ENCODE measurements around the gene DHX9.
A peak's percentile ranks its signal among the peaks of the same experiment; 100 is the strongest.

The DHX9 gene

GRCh38 chr1:182841368-182841988, 2.3 kb downstream of the DHX9 start:
- DNase-seq, result no peak

- no peak for DNase-seq
Measured at GRCh38 chr1:182842265-182842664, 3.1 kb downstream of the DHX9 start.

GRCh38 chr1:182845379-182845778, 6.2 kb downstream of the DHX9 start:
- no peak for DNase-seq

GRCh38 chr1:182845894-182846293, 6.7 kb downstream of the DHX9 start:
- DNase-seq, result no peak

GRCh38 chr1:182847105-182847504, 8.0 kb downstream of the DHX9 start:
- DNase-seq, result no peak

- no peak for DNase-seq
Measured at GRCh38 chr1:182848736-182849135, 9.6 kb downstream of the DHX9 start.

- no peak for DNase-seq
Measured at GRCh38 chr1:182850319-182850718, 11.2 kb downstream of the DHX9 start.

GRCh38 chr1:182851825-182852224, 12.7 kb downstream of the DHX9 start:
- DNase-seq, result no peak

GRCh38 chr1:182855911-182856310, 16.8 kb downstream of the DHX9 start:
- DNase-seq, result no peak

GRCh38 chr1:182857212-182857611, 18.1 kb downstream of the DHX9 start:
- DNase-seq, result no peak

GRCh38 chr1:182860658-182861057, 21.5 kb downstream of the DHX9 start:
- DNase-seq, result no peak

GRCh38 chr1:182861994-182862393, 22.8 kb downstream of the DHX9 start:
- DNase-seq, result no peak

- no peak for DNase-seq
Measured at GRCh38 chr1:182862827-182863226, 23.7 kb downstream of the DHX9 start.

- DNase-seq, result no peak
Measured at GRCh38 chr1:182863940-182864339, 24.8 kb downstream of the DHX9 start.

GRCh38 chr1:182867861-182868260, 28.7 kb downstream of the DHX9 start:
- no peak for DNase-seq

- DNase-seq, result peak in 1 of 14 donors; percentile 1
Measured at GRCh38 chr1:182869241-182869666, 30.1 kb downstream of the DHX9 start.

- DNase-seq, result no peak
Measured at GRCh38 chr1:182872881-182873280, 33.7 kb downstream of the DHX9 start.

GRCh38 chr1:182875889-182876288, 36.7 kb downstream of the DHX9 start:
- DNase-seq, result no peak

GRCh38 chr1:182877331-182877730, 38.2 kb downstream of the DHX9 start:
- no peak for DNase-seq

- no peak for DNase-seq
Measured at GRCh38 chr1:182877842-182878241, 38.7 kb downstream of the DHX9 start.

- no peak for DNase-seq
Measured at GRCh38 chr1:182884872-182885271, 45.7 kb downstream of the DHX9 start.

GRCh38 chr1:182885591-182885990, 46.4 kb downstream of the DHX9 start:
- no peak for DNase-seq

GRCh38 chr1:182886985-182887384, 47.8 kb downstream of the DHX9 start:
- DNase-seq, result no peak

- DNase-seq, result peak in 1 of 14 donors; percentile 1
Measured at GRCh38 chr1:182888736-182889531, 49.8 kb downstream of the DHX9 start.

Data from C1 segment of cervical spinal cord (tissue), 14 donors.